Endothelial cell (in vitro differentiated cells): ENCODE data around the gene PLCXD1. TPM values are rescaled to one million over a fixed set of nuclear protein-coding genes. Genes with fewer than 3 reads are reported as not detected.
A peak's percentile ranks its signal among the peaks of the same experiment; 100 is the strongest.

Experiments used
- DNase-seq: peaks from one replicate; pipeline ENCODE4 v3.0.0; 2021; ENCODE audit warnings: low spot score
- H3K27ac Mint-ChIP-seq: one replicate; pipeline ENCODE4 v1.8.0; 2021; ENCODE audit warnings: mixed read lengths, inconsistent platforms; ENCODE audit not compliant: unreplicated experiment
- H3K27me3 Mint-ChIP-seq: one replicate; pipeline ENCODE4 v1.8.0; 2021; ENCODE audit warnings: mild to moderate bottlenecking, moderate library complexity, mixed read lengths, inconsistent platforms; ENCODE audit not compliant: unreplicated experiment
- H3K36me3 Mint-ChIP-seq: one replicate; pipeline ENCODE4 v1.8.0; 2021; ENCODE audit warnings: mild to moderate bottlenecking, low read depth, mixed read lengths, inconsistent platforms; ENCODE audit not compliant: unreplicated experiment
- H3K4me1 Mint-ChIP-seq: one replicate; pipeline ENCODE4 v1.8.0; 2021; ENCODE audit warnings: mild to moderate bottlenecking, mixed read lengths, inconsistent platforms; ENCODE audit not compliant: unreplicated experiment
- H3K4me3 Mint-ChIP-seq: one replicate; pipeline ENCODE4 v1.8.0; 2021; ENCODE audit warnings: mild to moderate bottlenecking, mixed read lengths, inconsistent platforms; ENCODE audit not compliant: unreplicated experiment
- H3K9me3 Mint-ChIP-seq: one replicate; pipeline ENCODE4 v1.8.0; 2021; ENCODE audit warnings: mixed read lengths, inconsistent platforms; ENCODE audit not compliant: unreplicated experiment
- total RNA-seq: library from RNA; stranded (reverse); fragmentation: NEBNext Ultra II Directional; extraction: Animal tissue kit (Norgen Biotek cat#: 25700); gene quantifications from one replicate; pipeline ENCODE4 v1.2.1, GENCODE V29; 2021; ENCODE audit not compliant: unreplicated experiment
- TF ChIP-seq, protein P1 (sequence below): fragments of 200-600 bp; sonication (generic); IDR thresholded peaks from one replicate; pipeline ENCODE4 v1.5.0; 2021; ENCODE audit warnings: antibody characterized with exemption; ENCODE audit not compliant: unreplicated experiment

Gene PLCXD1
- total RNA-seq, 1 donor from 2014 or later = 21.7 TPM

DNA sequence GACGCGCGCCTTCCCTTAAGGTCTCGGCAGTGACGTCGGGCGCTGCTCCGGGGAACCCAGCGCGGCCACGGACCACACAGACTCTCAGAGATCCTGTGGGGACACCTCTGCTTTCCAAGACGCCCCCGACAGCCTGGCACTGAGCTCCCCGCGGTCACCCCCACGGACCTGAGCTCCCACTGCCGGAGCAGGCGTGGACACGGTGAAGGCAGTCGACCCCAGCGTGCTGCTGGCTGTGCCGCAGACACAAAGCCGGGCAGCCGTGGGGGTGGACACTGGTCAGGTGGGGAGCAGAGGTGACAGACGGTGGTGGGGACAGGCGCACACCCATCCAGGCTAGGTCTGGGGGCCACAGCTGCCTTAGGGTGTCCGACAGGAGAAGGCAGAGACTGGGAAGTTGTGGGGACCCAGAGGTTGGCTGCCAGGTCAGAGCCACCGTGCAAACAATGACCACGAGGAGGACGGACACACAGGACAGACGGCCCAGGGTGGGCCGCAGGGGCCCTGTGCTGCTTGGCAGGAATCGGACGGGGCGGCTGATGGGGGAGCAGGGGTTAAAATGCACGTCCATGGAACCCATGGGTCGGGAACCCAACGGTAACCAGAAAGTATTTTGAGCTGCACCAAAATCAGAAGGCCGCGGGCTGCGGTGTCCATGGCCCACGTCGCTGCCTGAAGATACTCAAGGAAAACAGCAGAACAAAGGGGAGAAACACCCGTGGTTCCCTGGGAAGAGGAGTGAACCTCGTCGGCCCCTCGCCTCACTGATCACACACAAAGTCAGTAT, 54.0 kb downstream of the PLCXD1 start:
- DNase-seq = no peak
- Mint-ChIP-seq H3K9me3 (no peaks in the 10 kb centered on the region), H3K36me3 (peaks cover 19% of the 10 kb centered on the region), H3K4me3 (no peak overlapping the region), H3K27me3 (peaks cover 33% of the 10 kb centered on the region), H3K27ac (peak overlapping the region; percentile 5), H3K4me1 (peaks cover 7% of the 10 kb centered on the region)
- TF ChIP-seq, protein P1, sequence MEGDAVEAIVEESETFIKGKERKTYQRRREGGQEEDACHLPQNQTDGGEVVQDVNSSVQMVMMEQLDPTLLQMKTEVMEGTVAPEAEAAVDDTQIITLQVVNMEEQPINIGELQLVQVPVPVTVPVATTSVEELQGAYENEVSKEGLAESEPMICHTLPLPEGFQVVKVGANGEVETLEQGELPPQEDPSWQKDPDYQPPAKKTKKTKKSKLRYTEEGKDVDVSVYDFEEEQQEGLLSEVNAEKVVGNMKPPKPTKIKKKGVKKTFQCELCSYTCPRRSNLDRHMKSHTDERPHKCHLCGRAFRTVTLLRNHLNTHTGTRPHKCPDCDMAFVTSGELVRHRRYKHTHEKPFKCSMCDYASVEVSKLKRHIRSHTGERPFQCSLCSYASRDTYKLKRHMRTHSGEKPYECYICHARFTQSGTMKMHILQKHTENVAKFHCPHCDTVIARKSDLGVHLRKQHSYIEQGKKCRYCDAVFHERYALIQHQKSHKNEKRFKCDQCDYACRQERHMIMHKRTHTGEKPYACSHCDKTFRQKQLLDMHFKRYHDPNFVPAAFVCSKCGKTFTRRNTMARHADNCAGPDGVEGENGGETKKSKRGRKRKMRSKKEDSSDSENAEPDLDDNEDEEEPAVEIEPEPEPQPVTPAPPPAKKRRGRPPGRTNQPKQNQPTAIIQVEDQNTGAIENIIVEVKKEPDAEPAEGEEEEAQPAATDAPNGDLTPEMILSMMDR = no peak

DNA sequence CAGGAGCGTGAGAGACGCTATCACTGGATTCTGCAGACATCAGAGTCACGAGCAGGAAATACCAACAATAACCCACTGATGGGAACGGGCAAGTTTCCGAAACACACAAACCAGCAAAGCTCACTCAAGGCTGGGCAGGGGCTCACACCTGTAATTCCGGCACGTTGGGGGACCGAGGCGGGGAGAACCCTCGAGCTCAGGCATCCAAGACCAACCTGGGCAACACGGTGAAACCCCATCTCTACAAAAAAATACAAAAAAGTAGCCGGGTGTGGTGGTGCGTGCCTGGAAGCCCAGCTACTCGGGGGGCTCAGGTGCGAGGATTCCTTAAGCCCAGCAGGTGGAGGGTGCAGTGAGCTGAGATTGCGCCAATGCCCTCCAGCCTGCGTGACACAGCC, 54.6 kb downstream of the PLCXD1 start:
- H3K9me3 Mint-ChIP-seq = no peaks in the 10 kb centered on the region
- peaks cover 7% of the 10 kb centered on the region for H3K4me1 Mint-ChIP-seq
- no peak overlapping the region for H3K27ac Mint-ChIP-seq
- TF ChIP-seq, protein P1 = no peak
- DNase-seq = no peak
- H3K36me3 Mint-ChIP-seq = peaks cover 19% of the 10 kb centered on the region
- peaks cover 33% of the 10 kb centered on the region for H3K27me3 Mint-ChIP-seq
- H3K4me3 Mint-ChIP-seq = no peak overlapping the region

DNA sequence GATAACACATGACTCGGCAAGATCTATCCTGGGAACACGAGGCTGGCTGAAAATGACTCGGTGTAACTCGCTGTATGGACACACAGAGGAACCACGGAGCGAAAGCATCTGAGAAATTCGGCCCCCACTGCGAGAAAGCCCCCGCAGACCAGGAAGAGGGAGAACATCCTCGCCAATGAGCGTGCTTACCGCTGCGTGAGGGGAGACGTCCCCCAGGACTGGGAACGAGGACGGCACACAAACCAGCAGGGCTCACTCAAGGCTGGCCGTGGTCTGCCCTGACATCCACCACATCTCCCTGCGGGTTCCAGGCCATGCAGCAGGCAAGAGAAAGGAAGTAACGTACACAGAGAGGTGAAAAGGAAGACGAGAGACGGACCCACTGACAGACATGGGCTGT, 55.0 kb downstream of the PLCXD1 start:
- peaks cover 7% of the 10 kb centered on the region for H3K4me1 Mint-ChIP-seq
- peak overlapping the region; percentile 85 for H3K4me3 Mint-ChIP-seq
- no peak for DNase-seq
- peaks cover 33% of the 10 kb centered on the region for H3K27me3 Mint-ChIP-seq
- TF ChIP-seq, protein P1 = no peak
- H3K27ac Mint-ChIP-seq = peak overlapping the region; percentile 81
- peaks cover 19% of the 10 kb centered on the region for H3K36me3 Mint-ChIP-seq
- H3K9me3 Mint-ChIP-seq = no peaks in the 10 kb centered on the region

- TF ChIP-seq, protein P1 = no peak
- no peak overlapping the region for H3K27ac Mint-ChIP-seq
- peaks cover 28% of the 10 kb centered on the region for H3K27me3 Mint-ChIP-seq
- H3K4me3 Mint-ChIP-seq = peak overlapping the region; percentile 78
- H3K9me3 Mint-ChIP-seq = peaks cover 4% of the 10 kb centered on the region
- peaks cover 27% of the 10 kb centered on the region for H3K36me3 Mint-ChIP-seq
- no peak for DNase-seq
- peaks cover 7% of the 10 kb centered on the region for H3K4me1 Mint-ChIP-seq
These were observed 56.2 kb downstream of the PLCXD1 start for GRCh38 chrX:337331-337831.

DNA sequence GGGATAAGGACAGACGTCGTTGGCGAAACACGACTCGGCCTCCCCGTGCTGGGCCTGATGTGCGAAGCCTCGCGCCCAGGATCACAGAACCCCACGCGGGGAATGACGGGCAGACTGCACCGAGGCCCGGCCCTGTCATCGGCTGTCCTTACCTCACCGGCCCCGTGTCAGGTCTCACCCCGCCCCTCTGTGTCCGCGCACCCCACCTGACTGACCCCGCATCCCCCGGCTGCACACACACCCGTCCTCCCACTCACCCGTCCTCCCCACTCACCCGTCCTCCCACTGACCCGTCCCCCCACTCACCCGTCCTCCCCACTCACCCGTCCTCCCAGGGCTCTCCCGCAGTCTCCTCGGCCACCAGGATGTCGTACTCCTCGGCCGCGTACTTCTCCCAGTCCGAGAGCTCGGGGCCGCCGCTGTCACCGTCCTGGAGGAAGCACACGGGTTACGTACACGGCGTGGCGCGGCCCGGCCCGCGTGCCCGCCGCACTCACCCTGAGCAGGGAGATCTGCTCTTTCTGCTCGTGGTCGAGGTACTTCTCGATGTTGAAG, 57.2 kb downstream of the PLCXD1 start:
- peaks cover 23% of the 10 kb centered on the region for H3K27me3 Mint-ChIP-seq
- no peak for DNase-seq
- peaks cover 27% of the 10 kb centered on the region for H3K36me3 Mint-ChIP-seq
- TF ChIP-seq, protein P1 = no peak
- H3K27ac Mint-ChIP-seq = no peak overlapping the region
- no peak overlapping the region for H3K4me3 Mint-ChIP-seq
- peaks cover 7% of the 10 kb centered on the region for H3K4me1 Mint-ChIP-seq
- peaks cover 4% of the 10 kb centered on the region for H3K9me3 Mint-ChIP-seq
